Liver (tissue), 3 donors: ENCODE results near the gene SUGCT.

ENCODE experiments used
- EGR1 ChIP-seq, 2 donors: IDR thresholded peaks; 2 replicates each; pipeline ENCODE4 v1.6.1; 2016 to 2018; ENCODE audit warnings: antibody characterized with exemption in 2 of 2, low read depth in 2 of 2
- JUND ChIP-seq, 2 donors: IDR thresholded peaks; 2 replicates each; pipeline ENCODE4 v1.6.1; 2016; ENCODE audit warnings: antibody characterized with exemption in 2 of 2
- MAX ChIP-seq: IDR thresholded peaks from 2 replicates; pipeline ENCODE4 v1.6.1; 2016; ENCODE audit warnings: antibody characterized with exemption
- NR2F2 ChIP-seq: IDR thresholded peaks from 2 replicates; pipeline ENCODE4 v1.6.1; 2016; ENCODE audit warnings: antibody characterized with exemption
- RAD21 ChIP-seq, 2 donors: IDR thresholded peaks; 2 replicates each; pipeline ENCODE4 v1.6.1; 2016; ENCODE audit warnings: antibody characterized with exemption in 2 of 2, mild to moderate bottlenecking in 2 of 2
- SP1 ChIP-seq: IDR thresholded peaks from 2 replicates; pipeline ENCODE4 v1.6.1; 2018; ENCODE audit warnings: antibody characterized with exemption, mild to moderate bottlenecking
- TAF1 ChIP-seq: conservative IDR thresholded peaks from 2 replicates; pipeline ENCODE4 v1.6.1; 2016; ENCODE audit warnings: antibody characterized with exemption, mild to moderate bottlenecking
- ZBTB33 ChIP-seq: IDR thresholded peaks from 2 replicates; pipeline ENCODE4 v1.6.1; 2016; ENCODE audit warnings: antibody characterized with exemption
- TF ChIP-seq, protein P1 (sequence below): IDR thresholded peaks from 2 replicates; pipeline ENCODE4 v1.6.1; 2016; ENCODE audit warnings: antibody characterized with exemption, mild to moderate bottlenecking
- TF ChIP-seq, protein P2 (sequence below): fragments of 150-350 bp; IDR thresholded peaks from 2 replicates; pipeline ENCODE4 v1.5.1; 2017; ENCODE audit warnings: improper control_type of control experiment, low read depth, low read length; ENCODE audit not compliant: missing input control
- TF ChIP-seq, protein P3 (sequence below): IDR thresholded peaks from 2 replicates; pipeline ENCODE4 v1.6.1; 2016; ENCODE audit warnings: antibody characterized with exemption
- donor health status: healthy.
- donor health status: healthy.

DNA sequence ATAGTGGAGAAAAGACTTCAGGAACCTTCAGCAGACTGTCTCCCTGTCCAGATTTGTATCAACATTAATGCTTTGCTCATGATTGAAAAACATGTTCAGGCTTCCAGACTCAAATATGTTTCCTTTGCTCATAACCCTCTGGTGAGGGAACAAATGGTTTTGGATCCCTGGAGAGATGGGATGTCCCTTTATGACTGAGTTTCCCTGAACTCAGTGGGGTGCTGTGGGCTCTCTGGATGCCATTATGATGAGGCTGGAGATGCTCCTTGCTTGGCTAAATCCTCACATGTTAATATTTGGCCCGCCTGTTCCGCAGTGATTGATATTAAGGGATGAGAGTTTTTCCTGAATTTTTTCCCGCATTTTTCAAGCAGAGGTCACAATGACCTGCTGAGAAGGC is 749.4 kb downstream of the SUGCT start:
- TF ChIP-seq, protein P1, sequence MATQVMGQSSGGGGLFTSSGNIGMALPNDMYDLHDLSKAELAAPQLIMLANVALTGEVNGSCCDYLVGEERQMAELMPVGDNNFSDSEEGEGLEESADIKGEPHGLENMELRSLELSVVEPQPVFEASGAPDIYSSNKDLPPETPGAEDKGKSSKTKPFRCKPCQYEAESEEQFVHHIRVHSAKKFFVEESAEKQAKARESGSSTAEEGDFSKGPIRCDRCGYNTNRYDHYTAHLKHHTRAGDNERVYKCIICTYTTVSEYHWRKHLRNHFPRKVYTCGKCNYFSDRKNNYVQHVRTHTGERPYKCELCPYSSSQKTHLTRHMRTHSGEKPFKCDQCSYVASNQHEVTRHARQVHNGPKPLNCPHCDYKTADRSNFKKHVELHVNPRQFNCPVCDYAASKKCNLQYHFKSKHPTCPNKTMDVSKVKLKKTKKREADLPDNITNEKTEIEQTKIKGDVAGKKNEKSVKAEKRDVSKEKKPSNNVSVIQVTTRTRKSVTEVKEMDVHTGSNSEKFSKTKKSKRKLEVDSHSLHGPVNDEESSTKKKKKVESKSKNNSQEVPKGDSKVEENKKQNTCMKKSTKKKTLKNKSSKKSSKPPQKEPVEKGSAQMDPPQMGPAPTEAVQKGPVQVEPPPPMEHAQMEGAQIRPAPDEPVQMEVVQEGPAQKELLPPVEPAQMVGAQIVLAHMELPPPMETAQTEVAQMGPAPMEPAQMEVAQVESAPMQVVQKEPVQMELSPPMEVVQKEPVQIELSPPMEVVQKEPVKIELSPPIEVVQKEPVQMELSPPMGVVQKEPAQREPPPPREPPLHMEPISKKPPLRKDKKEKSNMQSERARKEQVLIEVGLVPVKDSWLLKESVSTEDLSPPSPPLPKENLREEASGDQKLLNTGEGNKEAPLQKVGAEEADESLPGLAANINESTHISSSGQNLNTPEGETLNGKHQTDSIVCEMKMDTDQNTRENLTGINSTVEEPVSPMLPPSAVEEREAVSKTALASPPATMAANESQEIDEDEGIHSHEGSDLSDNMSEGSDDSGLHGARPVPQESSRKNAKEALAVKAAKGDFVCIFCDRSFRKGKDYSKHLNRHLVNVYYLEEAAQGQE, result no peak
- TF ChIP-seq, protein P2, sequence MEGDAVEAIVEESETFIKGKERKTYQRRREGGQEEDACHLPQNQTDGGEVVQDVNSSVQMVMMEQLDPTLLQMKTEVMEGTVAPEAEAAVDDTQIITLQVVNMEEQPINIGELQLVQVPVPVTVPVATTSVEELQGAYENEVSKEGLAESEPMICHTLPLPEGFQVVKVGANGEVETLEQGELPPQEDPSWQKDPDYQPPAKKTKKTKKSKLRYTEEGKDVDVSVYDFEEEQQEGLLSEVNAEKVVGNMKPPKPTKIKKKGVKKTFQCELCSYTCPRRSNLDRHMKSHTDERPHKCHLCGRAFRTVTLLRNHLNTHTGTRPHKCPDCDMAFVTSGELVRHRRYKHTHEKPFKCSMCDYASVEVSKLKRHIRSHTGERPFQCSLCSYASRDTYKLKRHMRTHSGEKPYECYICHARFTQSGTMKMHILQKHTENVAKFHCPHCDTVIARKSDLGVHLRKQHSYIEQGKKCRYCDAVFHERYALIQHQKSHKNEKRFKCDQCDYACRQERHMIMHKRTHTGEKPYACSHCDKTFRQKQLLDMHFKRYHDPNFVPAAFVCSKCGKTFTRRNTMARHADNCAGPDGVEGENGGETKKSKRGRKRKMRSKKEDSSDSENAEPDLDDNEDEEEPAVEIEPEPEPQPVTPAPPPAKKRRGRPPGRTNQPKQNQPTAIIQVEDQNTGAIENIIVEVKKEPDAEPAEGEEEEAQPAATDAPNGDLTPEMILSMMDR, result no peak
- TF ChIP-seq RAD21 (IDR thresholded peaks at IDR 0.05) (no peak), MAX (no peak), SP1 (no peak), EGR1 (IDR thresholded peaks at IDR 0.05; ENCODE audit: low read depth in 2 of 2) (no peak), ZBTB33 (no peak), JUND (IDR thresholded peaks at IDR 0.05) (no peak), NR2F2 (no peak), TAF1 (no peak)
- TF ChIP-seq, protein P3, sequence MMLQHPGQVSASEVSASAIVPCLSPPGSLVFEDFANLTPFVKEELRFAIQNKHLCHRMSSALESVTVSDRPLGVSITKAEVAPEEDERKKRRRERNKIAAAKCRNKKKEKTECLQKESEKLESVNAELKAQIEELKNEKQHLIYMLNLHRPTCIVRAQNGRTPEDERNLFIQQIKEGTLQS, result no peak
